ENCODE results near the gene TRAM2. TPM values are rescaled to one million over a fixed set of nuclear protein-coding genes. Genes with fewer than 3 reads are reported as not detected.

Gene TRAM2
- total and polyA plus RNA-seq, 2 of the 8 experiments (the other 6 are each of a cell fraction or from before 2014, with no cell fraction given): 9.0 to 21.4 TPM

DNA sequence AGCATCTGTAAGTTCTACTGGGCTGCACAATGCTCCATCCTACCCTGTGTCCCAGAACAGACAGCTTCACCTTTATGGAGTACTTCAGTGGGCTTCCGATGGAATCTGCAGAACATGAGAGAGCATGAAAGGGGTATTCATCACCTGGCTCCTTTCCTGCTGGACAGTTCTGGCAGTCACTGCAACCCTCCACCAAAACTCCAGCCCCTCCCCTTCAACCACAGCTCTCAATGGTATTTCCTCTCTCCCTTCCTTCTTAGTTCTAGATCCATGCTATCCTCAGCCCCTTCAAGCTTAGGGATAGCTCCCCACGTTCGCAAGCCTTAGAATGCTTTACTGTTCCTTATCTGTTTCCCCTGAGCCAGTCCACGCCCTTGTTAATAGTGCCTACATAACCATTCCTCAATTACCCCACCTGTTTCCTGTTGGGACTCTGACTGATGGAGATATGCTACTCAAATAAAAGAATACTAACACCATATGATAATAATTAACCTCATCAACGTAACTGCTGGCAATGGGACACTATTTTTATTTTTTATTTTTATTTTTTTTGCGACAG lies 26.8 kb downstream of the TRAM2 start (continued):
- TF ChIP-seq CHD7 (IDR thresholded peaks at IDR 0.05; ENCODE audit: insufficient replicate concordance, low read length): no peak
- no peak for TF ChIP-seq USF2 (IDR thresholded peaks at IDR 0.05; ENCODE audit: low read length)
- no peak for TF ChIP-seq TAF1 (IDR thresholded peaks at IDR 0.05; ENCODE audit: low read depth, low read length)
- TF ChIP-seq CBX5 (IDR thresholded peaks at IDR 0.05; ENCODE audit: low read depth, low read length): no peak
- TF ChIP-seq, protein P1, sequence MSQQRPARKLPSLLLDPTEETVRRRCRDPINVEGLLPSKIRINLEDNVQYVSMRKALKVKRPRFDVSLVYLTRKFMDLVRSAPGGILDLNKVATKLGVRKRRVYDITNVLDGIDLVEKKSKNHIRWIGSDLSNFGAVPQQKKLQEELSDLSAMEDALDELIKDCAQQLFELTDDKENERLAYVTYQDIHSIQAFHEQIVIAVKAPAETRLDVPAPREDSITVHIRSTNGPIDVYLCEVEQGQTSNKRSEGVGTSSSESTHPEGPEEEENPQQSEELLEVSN (IDR thresholded peaks at IDR 0.05): no peak
- no peak for TF ChIP-seq YY1 (IDR thresholded peaks at IDR 0.05; ENCODE audit: low read depth, low read length)
- no peak for TF ChIP-seq BRCA1 (IDR thresholded peaks at IDR 0.05; ENCODE audit: low read depth, low read length)
- no peak for TF ChIP-seq TCF12 (IDR thresholded peaks at IDR 0.05; ENCODE audit: low read depth, low read length)
